HepG2 (cell line): ENCODE measurements around the gene EPB41L4A. TPM values are rescaled to one million over a fixed set of nuclear protein-coding genes. Genes with fewer than 3 reads are reported as not detected.
A peak's percentile ranks its signal among the peaks of the same experiment; 100 is the strongest.

ENCODE experiments used
- AHR ChIP-seq: IDR thresholded peaks from 2 replicates; pipeline ENCODE4 v1.6.1; 2018; ENCODE audit warnings: missing genetic modification reagents, missing compliant biosample characterization
- ATAD3A ChIP-seq: sonication (generic); formaldehyde crosslinking; IDR thresholded peaks from 2 replicates; pipeline ENCODE4 v1.4.0; 2020; ENCODE audit warnings: missing genetic modification reagents
- ATF6 ChIP-seq: sonication (generic); formaldehyde crosslinking; conservative IDR thresholded peaks from 2 replicates; pipeline ENCODE4 v1.4.0; 2020; ENCODE audit warnings: missing genetic modification reagents
- KDM2A ChIP-seq: sonication (generic); formaldehyde crosslinking; IDR thresholded peaks from 2 replicates; pipeline ENCODE4 v1.4.0; 2020; ENCODE audit warnings: low read depth, missing genetic modification reagents, borderline replicate concordance
- NFATC3 ChIP-seq: sonication (generic); formaldehyde crosslinking; IDR thresholded peaks from 2 replicates; pipeline ENCODE4 v1.5.1; 2020; ENCODE audit warnings: mild to moderate bottlenecking, missing genetic modification reagents
- NFYB ChIP-seq: sonication (generic); formaldehyde crosslinking; IDR thresholded peaks from 2 replicates; pipeline ENCODE4 v1.4.0; 2020; ENCODE audit warnings: missing genetic modification reagents
- PCBP1 ChIP-seq: fragments of 200-400 bp; formaldehyde crosslinking; IDR thresholded peaks from 2 replicates; pipeline ENCODE4 v1.6.1; 2017; ENCODE audit warnings: mild to moderate bottlenecking, low read depth, low read length, borderline replicate concordance
- SIN3B ChIP-seq: fragments of 150-350 bp; IDR thresholded peaks from 2 replicates; pipeline ENCODE4 v1.6.1; 2014; ENCODE audit warnings: low read length
- TFDP1 ChIP-seq: IDR thresholded peaks from 2 replicates; pipeline ENCODE4 v1.6.1; 2016; ENCODE audit warnings: missing compliant biosample characterization, missing genetic modification reagents, borderline replicate concordance
- ZHX1 ChIP-seq: sonication (generic); formaldehyde crosslinking; IDR thresholded peaks from 2 replicates; pipeline ENCODE4 v1.8.1; 2022; ENCODE audit warnings: low read depth, mild to moderate bottlenecking, missing genetic modification reagents
- ZNF30 ChIP-seq: sonication (generic); formaldehyde crosslinking; IDR thresholded peaks from 2 replicates; pipeline ENCODE4 v1.5.0; 2020; ENCODE audit warnings: mild to moderate bottlenecking, missing genetic modification reagents
- ZNF326 ChIP-seq: sonication (generic); formaldehyde crosslinking; IDR thresholded peaks from 2 replicates; pipeline ENCODE4 v1.4.0; 2020; ENCODE audit warnings: missing genetic modification reagents, borderline replicate concordance
- ZNF407 ChIP-seq: sonication (generic); formaldehyde crosslinking; IDR thresholded peaks from one replicate; pipeline ENCODE4 v1.5.1; 2020; ENCODE audit warnings: mild to moderate bottlenecking, missing genetic modification reagents; ENCODE audit errors: not compliant biosample characterization
- polyA plus RNA-seq, 8 experiments: library from polyadenylated mRNA; depleted of rRNA in 3 of 8; stranded (reverse) in 7 of 8; unstranded in 1 of 8; fragments of >200 nt; fragmentation: Illumina TruSeq in 4 of 8; extraction: Trizol in 4 of 8; gene quantifications; 2 replicates each; pipeline versions ENCODE4 v1.2.1 to v1.2.3, GENCODE V29; 2011 to 2016; ENCODE audit warnings: low read depth in 4 of 8, missing spikeins in 1 of 8, mixed read lengths in 1 of 8; ENCODE audit not compliant: insufficient read depth in 1 of 8
- total RNA-seq, 5 experiments: library from RNA; depleted of rRNA; stranded (reverse); fragments of >200 nt; fragmentation: Illumina TruSeq; extraction: Trizol; gene quantifications; 2 replicates each; pipeline ENCODE4 v1.2.3, GENCODE V29; 2016; ENCODE audit warnings: low read depth in 1 of 5

EPB41L4A gene
- total and polyA plus RNA-seq, 2 of the 13 experiments (the other 11 are each of a cell fraction or from before 2014, with no cell fraction given), result 0.07 TPM; not detected in 1

GRCh38 chr5:112419986-112420864, 1.1 kb upstream of the EPB41L4A start (continued):
- no peak for TF ChIP-seq PCBP1
- no peak for TF ChIP-seq ZHX1
- TF ChIP-seq ZNF326, result no peak
- TF ChIP-seq ATF6 (CRISPR knock-in tag), result no peak
- TF ChIP-seq ZNF30, result no peak
- TF ChIP-seq AHR (CRISPR knock-in tag), result 0 out of 2 replicates have a peak, but pooled peaks have one; percentile 36
- no peak for TF ChIP-seq NFYB (CRISPR knock-in tag)
- no peak for TF ChIP-seq ZNF407 (CRISPR knock-in tag)
- TF ChIP-seq SIN3B, result no peak
- no peak for TF ChIP-seq NFATC3
- TF ChIP-seq TFDP1, result no peak
- TF ChIP-seq KDM2A (CRISPR knock-in tag), result peak; percentile 92
- no peak for TF ChIP-seq ATAD3A (CRISPR knock-in tag)
